Dendritic cell treated with granulocyte-macrophage colony-stimulating factor and Interleukin-4, amounts not matched to agents 40 ng/mL and 50 ng/mL, for 4 days (primary cell): ENCODE data around the gene CLIP1.

Source experiments
- H3K27ac Mint-ChIP-seq: one replicate; pipeline ENCODE4 v1.8.0; 2022; ENCODE audit warnings: mild to moderate bottlenecking, mixed read lengths
- H3K27me3 Mint-ChIP-seq: one replicate; pipeline ENCODE4 v1.8.0; 2022; ENCODE audit warnings: mild to moderate bottlenecking, mixed read lengths
- H3K36me3 Mint-ChIP-seq: one replicate; pipeline ENCODE4 v1.8.0; 2022; ENCODE audit warnings: low read depth, mixed read lengths
- H3K4me1 Mint-ChIP-seq: one replicate; pipeline ENCODE4 v1.8.0; 2022; ENCODE audit warnings: low read depth, mixed read lengths
- H3K4me3 Mint-ChIP-seq: one replicate; pipeline ENCODE4 v1.8.0; 2022; ENCODE audit warnings: mild to moderate bottlenecking, moderate library complexity, mixed read lengths
- H3K9me3 Mint-ChIP-seq: one replicate; pipeline ENCODE4 v1.8.0; 2022; ENCODE audit warnings: mixed read lengths
- intact Hi-C: fragments of 100-400 bp; cut with micrococcal nuclease; formaldehyde crosslinking; loops from one replicate; pipeline ENCODE4 v1.15.0; 2022

Gene CLIP1

GRCh38 chr12:122311696-122312095 lies 110.8 kb downstream of the CLIP1 start:
- no peaks in the 10 kb centered on the region for H3K27me3 Mint-ChIP-seq
- no peaks in the 10 kb centered on the region for H3K4me1 Mint-ChIP-seq
- H3K4me3 Mint-ChIP-seq, result no peak overlapping the region
- intact Hi-C loops, result no loop called here
- peaks cover 92% of the 10 kb centered on the region for H3K36me3 Mint-ChIP-seq
- no peaks in the 10 kb centered on the region for H3K9me3 Mint-ChIP-seq
- H3K27ac Mint-ChIP-seq, result no peak overlapping the region

GRCh38 chr12:122310626-122311333 lies 111.7 kb downstream of the CLIP1 start:
- H3K36me3 Mint-ChIP-seq, result peaks cover 92% of the 10 kb centered on the region
- no peaks in the 10 kb centered on the region for H3K27me3 Mint-ChIP-seq
- H3K9me3 Mint-ChIP-seq, result no peaks in the 10 kb centered on the region
- intact Hi-C loops, result no loop called here
- H3K27ac Mint-ChIP-seq, result no peak overlapping the region
- H3K4me1 Mint-ChIP-seq, result no peaks in the 10 kb centered on the region
- no peak overlapping the region for H3K4me3 Mint-ChIP-seq

- no peaks in the 10 kb centered on the region for H3K4me1 Mint-ChIP-seq
- H3K36me3 Mint-ChIP-seq, result peaks cover 92% of the 10 kb centered on the region
- no peak overlapping the region for H3K27ac Mint-ChIP-seq
- no peaks in the 10 kb centered on the region for H3K9me3 Mint-ChIP-seq
- intact Hi-C loops, result no loop called here
- no peaks in the 10 kb centered on the region for H3K27me3 Mint-ChIP-seq
- no peak overlapping the region for H3K4me3 Mint-ChIP-seq
These were observed 112.8 kb downstream of the CLIP1 start for GRCh38 chr12:122309564-122310121.

GRCh38 chr12:122308811-122309210 lies 113.7 kb downstream of the CLIP1 start:
- peaks cover 92% of the 10 kb centered on the region for H3K36me3 Mint-ChIP-seq
- H3K4me1 Mint-ChIP-seq, result no peaks in the 10 kb centered on the region
- intact Hi-C loops, result no loop called here
- no peak overlapping the region for H3K27ac Mint-ChIP-seq
- H3K4me3 Mint-ChIP-seq, result no peak overlapping the region
- H3K9me3 Mint-ChIP-seq, result no peaks in the 10 kb centered on the region
- H3K27me3 Mint-ChIP-seq, result no peaks in the 10 kb centered on the region

- Mint-ChIP-seq H3K36me3 (peaks cover 95% of the 10 kb centered on the region), H3K27me3 (no peaks in the 10 kb centered on the region), H3K27ac (no peak overlapping the region), H3K4me1 (no peaks in the 10 kb centered on the region), H3K4me3 (no peak overlapping the region), H3K9me3 (no peaks in the 10 kb centered on the region)
- intact Hi-C loops, result no loop called here
These were observed 116.1 kb downstream of the CLIP1 start for GRCh38 chr12:122306407-122306806.

GRCh38 chr12:122304924-122305323 lies 117.5 kb downstream of the CLIP1 start:
- intact Hi-C loops, result no loop called here
- Mint-ChIP-seq H3K27me3 (no peaks in the 10 kb centered on the region), H3K4me3 (no peak overlapping the region), H3K4me1 (no peaks in the 10 kb centered on the region), H3K36me3 (peaks cover 98% of the 10 kb centered on the region), H3K9me3 (no peaks in the 10 kb centered on the region), H3K27ac (no peak overlapping the region)

GRCh38 chr12:122303068-122303467 lies 119.4 kb downstream of the CLIP1 start:
- Mint-ChIP-seq H3K9me3 (no peaks in the 10 kb centered on the region), H3K4me1 (no peaks in the 10 kb centered on the region), H3K4me3 (no peak overlapping the region), H3K27me3 (no peaks in the 10 kb centered on the region), H3K27ac (no peak overlapping the region), H3K36me3 (peaks cover 99% of the 10 kb centered on the region)
- intact Hi-C loops, result no loop called here

GRCh38 chr12:122298071-122298748 lies 124.3 kb downstream of the CLIP1 start:
- no peak overlapping the region for H3K4me3 Mint-ChIP-seq
- H3K4me1 Mint-ChIP-seq, result no peaks in the 10 kb centered on the region
- intact Hi-C loops, result no loop called here
- H3K36me3 Mint-ChIP-seq, result peaks cover 99% of the 10 kb centered on the region
- H3K27me3 Mint-ChIP-seq, result no peaks in the 10 kb centered on the region
- no peak overlapping the region for H3K27ac Mint-ChIP-seq
- no peaks in the 10 kb centered on the region for H3K9me3 Mint-ChIP-seq

GRCh38 chr12:122297494-122297893 lies 125.0 kb downstream of the CLIP1 start:
- Mint-ChIP-seq H3K27ac (no peak overlapping the region), H3K9me3 (no peaks in the 10 kb centered on the region), H3K36me3 (peaks cover 99% of the 10 kb centered on the region), H3K4me1 (no peaks in the 10 kb centered on the region), H3K4me3 (no peak overlapping the region), H3K27me3 (no peaks in the 10 kb centered on the region)
- intact Hi-C loops, result no loop called here

- intact Hi-C loops, result no loop called here
- no peaks in the 10 kb centered on the region for H3K9me3 Mint-ChIP-seq
- H3K4me1 Mint-ChIP-seq, result no peaks in the 10 kb centered on the region
- H3K4me3 Mint-ChIP-seq, result no peak overlapping the region
- no peak overlapping the region for H3K27ac Mint-ChIP-seq
- H3K36me3 Mint-ChIP-seq, result peaks cover 97% of the 10 kb centered on the region
- H3K27me3 Mint-ChIP-seq, result no peaks in the 10 kb centered on the region
These were observed 126.6 kb downstream of the CLIP1 start for GRCh38 chr12:122295877-122296276.

GRCh38 chr12:122293081-122293480 lies 129.4 kb downstream of the CLIP1 start:
- Mint-ChIP-seq H3K4me1 (no peaks in the 10 kb centered on the region), H3K36me3 (peaks cover 89% of the 10 kb centered on the region), H3K4me3 (no peak overlapping the region), H3K27ac (no peak overlapping the region), H3K27me3 (no peaks in the 10 kb centered on the region), H3K9me3 (no peaks in the 10 kb centered on the region)
- intact Hi-C loops, result no loop called here

- H3K36me3 Mint-ChIP-seq, result peaks cover 89% of the 10 kb centered on the region
- intact Hi-C loops, result no loop called here
- H3K4me3 Mint-ChIP-seq, result no peak overlapping the region
- H3K9me3 Mint-ChIP-seq, result no peaks in the 10 kb centered on the region
- no peaks in the 10 kb centered on the region for H3K4me1 Mint-ChIP-seq
- no peaks in the 10 kb centered on the region for H3K27me3 Mint-ChIP-seq
- H3K27ac Mint-ChIP-seq, result no peak overlapping the region
These were observed 131.0 kb downstream of the CLIP1 start for GRCh38 chr12:122291431-122291830.

- peaks cover 5% of the 10 kb centered on the region for H3K4me1 Mint-ChIP-seq
- intact Hi-C loops, result no loop called here
- H3K9me3 Mint-ChIP-seq, result no peaks in the 10 kb centered on the region
- H3K27me3 Mint-ChIP-seq, result no peaks in the 10 kb centered on the region
- H3K36me3 Mint-ChIP-seq, result peaks cover 80% of the 10 kb centered on the region
- no peak overlapping the region for H3K27ac Mint-ChIP-seq
- no peak overlapping the region for H3K4me3 Mint-ChIP-seq
These were observed 138.8 kb downstream of the CLIP1 start for GRCh38 chr12:122283680-122284079.

GRCh38 chr12:122282061-122282460 lies 140.4 kb downstream of the CLIP1 start:
- Mint-ChIP-seq H3K4me3 (no peak overlapping the region), H3K27me3 (no peaks in the 10 kb centered on the region), H3K27ac (no peak overlapping the region), H3K36me3 (peaks cover 80% of the 10 kb centered on the region), H3K9me3 (no peaks in the 10 kb centered on the region), H3K4me1 (peaks cover 5% of the 10 kb centered on the region)
- intact Hi-C loops, result no loop called here
